GM18867 (cell line): Measurements from ENCODE around the gene OR4D9.
"Not testable (repeated sequence)": the region's sequence is repeated elsewhere in the genome, so short reads cannot be mapped to it uniquely, and the experiment has no call there.

Experiments used
- ATAC-seq: cut with Tn5 transposase; IDR thresholded peaks from one replicate; pipeline ENCODE4 v1.9.1; 2021; ENCODE audit warnings: mild to moderate bottlenecking, moderate library complexity; ENCODE audit not compliant: unreplicated experiment

The OR4D9 gene

GRCh38 chr11:59510941-59511589 is at the start of gene OR4D9:
OR4D9 (plus strand) TSS chr11:59511539; CDS start chr11:59514913, 3,374 bp downstream.
- no peak for ATAC-seq

- ATAC-seq, result no peak
Observed at GRCh38 chr11:59463190-59463641, 48.1 kb upstream of the OR4D9 start.

GRCh38 chr11:59473015-59473414 is 38.3 kb upstream of the OR4D9 start, which contains the start of gene OR4D10:
OR4D10 (plus strand) TSS chr11:59473315; CDS start chr11:59477430, 4,115 bp downstream.
- ATAC-seq, result no peak

- no peak for ATAC-seq
Observed at GRCh38 chr11:59475176-59475575, 36.2 kb upstream of the OR4D9 start.

- ATAC-seq, result no peak
Observed at GRCh38 chr11:59479906-59480305, 31.4 kb upstream of the OR4D9 start.

- ATAC-seq, result no peak
Observed at GRCh38 chr11:59480359-59480758, 31.0 kb upstream of the OR4D9 start.

- peak; percentile 75 for ATAC-seq
Observed at GRCh38 chr11:59501931-59502330, 9.4 kb upstream of the OR4D9 start.

- ATAC-seq, result no peak
Observed at GRCh38 chr11:59503276-59503675, 8.1 kb upstream of the OR4D9 start, which contains the start of gene OR4D11. OR4D11 (plus strand) TSS chr11:59503576; CDS start chr11:59503576, 0 bp downstream.

- ATAC-seq, result no peak
Observed at GRCh38 chr11:59511675-59512074, 336 bp downstream of the OR4D9 start.

- not testable (repeated sequence) for ATAC-seq
Observed at GRCh38 chr11:59520139-59520538, 8.8 kb downstream of the OR4D9 start.

GRCh38 chr11:59520741-59521140 is 9.4 kb downstream of the OR4D9 start:
- no peak for ATAC-seq

- ATAC-seq, result no peak
Observed at GRCh38 chr11:59523541-59523940, 12.2 kb downstream of the OR4D9 start.

- ATAC-seq, result no peak
Observed at GRCh38 chr11:59528711-59529110, 17.4 kb downstream of the OR4D9 start.

GRCh38 chr11:59532620-59533019 is 21.3 kb downstream of the OR4D9 start:
- ATAC-seq, result no peak

- ATAC-seq, result no peak
Observed at GRCh38 chr11:59534676-59535075, 23.3 kb downstream of the OR4D9 start.

GRCh38 chr11:59542142-59542810 is 30.9 kb downstream of the OR4D9 start:
- ATAC-seq, result no peak

GRCh38 chr11:59543713-59544112 is 32.4 kb downstream of the OR4D9 start:
- ATAC-seq, result not testable (repeated sequence)

- ATAC-seq, result no peak
Observed at GRCh38 chr11:59544869-59545178, 33.5 kb downstream of the OR4D9 start.

GRCh38 chr11:59545179-59546020 is 34.1 kb downstream of the OR4D9 start:
- no peak for ATAC-seq

- not testable (repeated sequence) for ATAC-seq
Observed at GRCh38 chr11:59547605-59548308, 36.4 kb downstream of the OR4D9 start.

GRCh38 chr11:59548309-59548656 is 36.9 kb downstream of the OR4D9 start:
- no peak for ATAC-seq
